ENCODE measurements around the gene CDH15. TPM values are rescaled to one million over a fixed set of nuclear protein-coding genes. Genes with fewer than 3 reads are reported as not detected.

Gene CDH15
- total RNA-seq, 1 donor from 2014 or later: 0.18 TPM

DNA sequence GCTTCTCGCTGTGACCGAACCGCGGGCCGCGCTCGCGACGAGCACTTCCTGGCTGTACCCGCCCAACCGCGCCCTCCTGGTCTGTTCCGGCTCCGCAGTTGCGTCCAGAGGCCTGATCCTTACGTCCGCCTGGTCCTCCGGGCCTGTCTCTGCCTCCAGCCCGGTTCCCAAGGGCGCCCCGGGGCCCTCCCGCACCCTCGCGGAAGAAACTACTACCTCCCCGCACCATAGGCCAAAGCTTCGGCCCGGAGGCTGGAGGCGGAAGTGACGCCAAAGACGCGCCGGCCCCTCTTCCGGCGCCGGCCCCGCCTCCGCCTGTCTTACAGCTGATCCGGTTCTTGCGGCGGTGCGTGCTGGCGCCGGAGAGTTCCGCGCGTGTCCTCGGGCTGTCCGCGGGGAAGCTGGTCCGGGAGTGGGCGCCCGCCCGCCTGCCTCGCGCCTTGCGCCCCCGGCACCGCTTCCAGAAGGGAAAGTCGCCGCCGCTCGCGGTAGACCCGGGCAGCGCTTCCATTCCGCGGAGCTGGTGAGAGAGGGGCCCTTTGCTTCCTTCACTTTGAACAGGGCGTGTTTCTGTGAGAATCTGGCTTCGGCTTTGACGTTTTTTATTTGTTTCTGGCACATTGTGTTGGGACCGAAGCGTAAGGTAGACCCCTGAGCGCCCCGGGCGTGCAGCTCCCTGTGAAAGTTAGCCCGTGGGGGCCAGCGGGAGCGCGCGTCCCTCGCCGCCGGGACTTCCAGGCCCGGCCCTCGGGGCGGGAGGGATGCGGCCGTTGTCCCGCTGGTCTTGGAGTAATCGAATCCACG is 46.0 kb downstream of the CDH15 start, which contains the start of gene ZNF778:
ZNF778 (plus strand) TSS at position 316 of the 804 bp plus-strand sequence. CDS start 3,425 bp downstream, outside the sequence.
- Histone ChIP-seq H3K27me3 (ENCODE audit: insufficient read depth, low read length) (no peaks in the 10 kb centered on the region), H3K36me3 (ENCODE audit: insufficient read depth, low read length) (peaks cover 13% of the 10 kb centered on the region), H3K9me3 (ENCODE audit: insufficient read depth, low read depth, low read length) (no peaks in the 10 kb centered on the region), H3K4me2 (ENCODE audit: low read length) (peak within 1 kb of the TSS; percentile 91), H3K9ac (ENCODE audit: low read length) (peak within 1 kb of the TSS; percentile 95), H3K4me3 (ENCODE audit: insufficient read depth, low read depth, low read length) (peak within 1 kb of the TSS; percentile 83), H4K20me1 (ENCODE audit: insufficient read depth, low read length) (peaks cover 19% of the 10 kb centered on the region), H3K27ac (ENCODE audit: low read depth, low read length) (peak within 1 kb of the TSS; percentile 89), H3K79me2 (ENCODE audit: insufficient read depth, low read length) (peaks cover 36% of the 10 kb centered on the region), H3K4me1 (ENCODE audit: insufficient read depth, low read length) (peaks cover 13% of the 10 kb centered on the region), H2AFZ (ENCODE audit: low read depth, low read length) (peak within 1 kb of the TSS; percentile 98)
- Mint-ChIP-seq H3K4me3 (ENCODE audit: unreplicated experiment) (peak within 1 kb of the TSS; percentile 91), H3K4me1 (ENCODE audit: low read depth, unreplicated experiment) (peaks cover 5% of the 10 kb centered on the region), H3K27ac (ENCODE audit: unreplicated experiment) (peak within 1 kb of the TSS; percentile 86), H3K36me3 (ENCODE audit: low read depth, unreplicated experiment) (peaks cover 9% of the 10 kb centered on the region), H3K27me3 (ENCODE audit: low read depth, unreplicated experiment) (peaks cover 3% of the 10 kb centered on the region), H3K9me3 (ENCODE audit: unreplicated experiment) (no peaks in the 10 kb centered on the region)
- TF ChIP-seq EZH2 (IDR thresholded peaks at IDR 0.05; ENCODE audit: insufficient read depth, low read length) (no peak), CTCF (IDR thresholded peaks at IDR 0.05; ENCODE audit: insufficient read depth, low read depth, low read length) (no peak)
- DNase-seq (ENCODE audit: low read depth): peak; percentile 77
- no peak for FAIRE-seq

- Mint-ChIP-seq H3K4me3 (ENCODE audit: unreplicated experiment) (peak overlapping the region; percentile 91), H3K27ac (ENCODE audit: unreplicated experiment) (no peak overlapping the region), H3K9me3 (ENCODE audit: unreplicated experiment) (no peaks in the 10 kb centered on the region), H3K36me3 (ENCODE audit: low read depth, unreplicated experiment) (peaks cover 18% of the 10 kb centered on the region), H3K27me3 (ENCODE audit: low read depth, unreplicated experiment) (no peaks in the 10 kb centered on the region), H3K4me1 (ENCODE audit: low read depth, unreplicated experiment) (peaks cover 5% of the 10 kb centered on the region)
- H3K27me3 ChIP-seq (ENCODE audit: insufficient read depth, low read length): no peaks in the 10 kb centered on the region
- peaks cover 20% of the 10 kb centered on the region for H3K36me3 ChIP-seq (ENCODE audit: insufficient read depth, low read length)
- TF ChIP-seq EZH2 (IDR thresholded peaks at IDR 0.05; ENCODE audit: insufficient read depth, low read length): no peak
- peak overlapping the region; percentile 13 for H3K4me2 ChIP-seq (ENCODE audit: low read length)
- H3K9ac ChIP-seq (ENCODE audit: low read length): no peak overlapping the region
- H3K4me1 ChIP-seq (ENCODE audit: insufficient read depth, low read length): peaks cover 13% of the 10 kb centered on the region
- H4K20me1 ChIP-seq (ENCODE audit: insufficient read depth, low read length): peaks cover 19% of the 10 kb centered on the region
- H3K27ac ChIP-seq (ENCODE audit: low read depth, low read length): no peak overlapping the region
- no peak for FAIRE-seq
- H2AFZ ChIP-seq (ENCODE audit: low read depth, low read length): no peak overlapping the region
- peaks cover 3% of the 10 kb centered on the region for H3K9me3 ChIP-seq (ENCODE audit: insufficient read depth, low read depth, low read length)
- no peak for DNase-seq (ENCODE audit: low read depth)
- peaks cover 36% of the 10 kb centered on the region for H3K79me2 ChIP-seq (ENCODE audit: insufficient read depth, low read length)
- H3K4me3 ChIP-seq (ENCODE audit: insufficient read depth, low read depth, low read length): no peak overlapping the region
Observed at GRCh38 chr16:89219365-89219764, 47.8 kb downstream of the CDH15 start.

- peaks cover 30% of the 10 kb centered on the region for H3K36me3 ChIP-seq (ENCODE audit: insufficient read depth, low read length)
Observed at GRCh38 chr16:89221604-89222003, 50.1 kb downstream of the CDH15 start.

More at GRCh38 chr16:89221604-89222003, 50.1 kb downstream of the CDH15 start:
- FAIRE-seq (no peak), DNase-seq (ENCODE audit: low read depth) (no peak)
- H3K4me1 ChIP-seq (ENCODE audit: insufficient read depth, low read length): peaks cover 8% of the 10 kb centered on the region
- Mint-ChIP-seq H3K36me3 (ENCODE audit: low read depth, unreplicated experiment) (peaks cover 37% of the 10 kb centered on the region), H3K27ac (ENCODE audit: unreplicated experiment) (no peak overlapping the region), H3K4me3 (ENCODE audit: unreplicated experiment) (no peak overlapping the region), H3K27me3 (ENCODE audit: low read depth, unreplicated experiment) (no peaks in the 10 kb centered on the region), H3K9me3 (ENCODE audit: unreplicated experiment) (peaks cover 9% of the 10 kb centered on the region), H3K4me1 (ENCODE audit: low read depth, unreplicated experiment) (peaks cover under 1% of the 10 kb centered on the region)
- no peak overlapping the region for H3K9ac ChIP-seq (ENCODE audit: low read length)
- H3K4me2 ChIP-seq (ENCODE audit: low read length): no peak overlapping the region
- H3K79me2 ChIP-seq (ENCODE audit: insufficient read depth, low read length): peaks cover 36% of the 10 kb centered on the region
- no peak overlapping the region for H2AFZ ChIP-seq (ENCODE audit: low read depth, low read length)
- H3K9me3 ChIP-seq (ENCODE audit: insufficient read depth, low read depth, low read length): peaks cover 15% of the 10 kb centered on the region
- no peak overlapping the region for H3K27ac ChIP-seq (ENCODE audit: low read depth, low read length)
- TF ChIP-seq EZH2 (IDR thresholded peaks at IDR 0.05; ENCODE audit: insufficient read depth, low read length) (no peak), CTCF (IDR thresholded peaks at IDR 0.05; ENCODE audit: insufficient read depth, low read depth, low read length) (no peak)
- peaks cover 19% of the 10 kb centered on the region for H4K20me1 ChIP-seq (ENCODE audit: insufficient read depth, low read length)
- no peak overlapping the region for H3K4me3 ChIP-seq (ENCODE audit: insufficient read depth, low read depth, low read length)
- H3K27me3 ChIP-seq (ENCODE audit: insufficient read depth, low read length): no peaks in the 10 kb centered on the region

Data from astrocyte (in vitro differentiated cells and primary cell).